ENCODE data around the gene LRMDA. TPM values are rescaled to one million over a fixed set of nuclear protein-coding genes. Genes with fewer than 3 reads are reported as not detected.

Gene LRMDA
- total RNA-seq, 1 experiment from 2014 or later = 4.8 TPM

DNA sequence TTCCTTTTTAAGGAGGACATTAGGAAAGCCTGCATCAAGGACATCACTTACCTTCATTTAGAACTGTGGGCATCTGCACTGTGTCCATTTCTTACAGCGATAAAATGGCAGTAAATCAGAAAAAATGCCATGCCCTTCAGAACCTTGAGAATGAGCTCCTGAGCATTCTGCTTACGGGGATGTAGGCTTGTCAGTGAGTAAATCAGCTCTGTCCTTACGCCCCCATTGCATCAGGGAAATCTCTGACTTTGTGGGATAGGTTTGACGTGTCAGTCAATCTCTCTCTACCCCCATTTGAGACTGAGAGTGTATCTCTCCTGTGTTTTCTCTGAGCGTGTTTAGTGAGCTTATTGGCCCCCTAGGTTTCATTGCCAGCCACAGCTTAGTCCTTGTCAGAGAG, 837.1 kb downstream of the LRMDA start:
- CTCF ChIA-PET = no interaction called here
- Histone ChIP-seq H3K9me2 (ENCODE audit: insufficient read depth) (no peaks in the 10 kb centered on the region), H4K20me1 (ENCODE audit: insufficient read depth) (no peaks in the 10 kb centered on the region), H3K27me3 (ENCODE audit: insufficient read depth, low read length) (no peaks in the 10 kb centered on the region), H2AFZ (ENCODE audit: low read depth, low read length, poor library complexity, severe bottlenecking) (no peak overlapping the region), H3K4me1 (ENCODE audit: control insufficient read depth in 1 of 2, insufficient read depth in 2 of 2, low read length in 2 of 2) (no peaks in the 10 kb centered on the region), H3K9ac (ENCODE audit: low read length) (no peak overlapping the region), H3K79me2 (ENCODE audit: insufficient read depth, low read length) (no peaks in the 10 kb centered on the region), H3K4me2 (ENCODE audit: low read length) (no peak overlapping the region), H3K36me3 (ENCODE audit: control insufficient read depth in 1 of 2, insufficient read depth in 2 of 2, low read length in 2 of 2) (no peaks in the 10 kb centered on the region), H3K27ac (ENCODE audit: low read depth, low read length) (no peak overlapping the region), H3K4me3 (replicated peaks in 1 of 2; ENCODE audit: low read depth in 1 of 2, low read length in 2 of 2) (no peak overlapping the region), H3K9me3 (ENCODE audit: control insufficient read depth in 1 of 2, insufficient read depth in 1 of 2, low read depth in 1 of 2, low read length in 2 of 2) (no peaks in the 10 kb centered on the region)
- RAD21 ChIA-PET (ENCODE audit: low non-redundant PET in 1 of 2, low total read pairs in 2 of 2, uncharacterized antibody in 2 of 2, unreplicated experiment in 2 of 2) = no interaction called here
- TF ChIP-seq SIN3A (IDR thresholded peaks at IDR 0.05; ENCODE audit: low read depth) (no peak), YY1 (IDR thresholded peaks at IDR 0.05; ENCODE audit: extremely low read depth, insufficient replicate concordance, low read depth, low read length) (no peak), SP1 (IDR thresholded peaks at IDR 0.05; ENCODE audit: low read depth) (no peak), FOSL1 (IDR thresholded peaks at IDR 0.05; ENCODE audit: low read depth) (no peak), ZFX (IDR thresholded peaks at IDR 0.05) (no peak), CBX3 (IDR thresholded peaks at IDR 0.05; ENCODE audit: low read depth) (no peak), EZH2phosphoT487 (IDR thresholded peaks at IDR 0.05; ENCODE audit: borderline replicate concordance) (no peak), EZH2 (IDR thresholded peaks at IDR 0.05) (no peak), POLR2A (IDR thresholded peaks at IDR 0.05; ENCODE audit: borderline replicate concordance, extremely low read depth, insufficient read depth, insufficient read length) (no peak), ELF1 (IDR thresholded peaks at IDR 0.05; ENCODE audit: borderline replicate concordance, low read depth) (no peak), RAD21 (IDR thresholded peaks at IDR 0.05; ENCODE audit: low read depth) (no peak), ZBTB33 (IDR thresholded peaks at IDR 0.05; ENCODE audit: extremely low read depth, insufficient replicate concordance, low read length) (no peak), EGR1 (IDR thresholded peaks at IDR 0.05; ENCODE audit: low read depth) (no peak), CEBPB (IDR thresholded peaks at IDR 0.05; ENCODE audit: low read depth) (no peak), REST (IDR thresholded peaks at IDR 0.05; ENCODE audit: low read depth) (no peak), JUND (IDR thresholded peaks at IDR 0.05) (no peak), TCF7L2 (IDR thresholded peaks at IDR 0.05; ENCODE audit: borderline replicate concordance, extremely low read depth, insufficient read depth, insufficient read length) (no peak)
- TF ChIP-seq, protein P1, sequence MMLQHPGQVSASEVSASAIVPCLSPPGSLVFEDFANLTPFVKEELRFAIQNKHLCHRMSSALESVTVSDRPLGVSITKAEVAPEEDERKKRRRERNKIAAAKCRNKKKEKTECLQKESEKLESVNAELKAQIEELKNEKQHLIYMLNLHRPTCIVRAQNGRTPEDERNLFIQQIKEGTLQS (IDR thresholded peaks at IDR 0.05) = no peak
- POLR2A ChIA-PET = no interaction called here
- BruUV-seq (replicated peaks) = no TSS peak
- intact Hi-C loops (cut with micrococcal nuclease) = no loop called here
- DNase-seq (ENCODE audit: low read depth, low spot score) = no peak
- ATAC-seq = no peak

Data from HCT116 (cell line).